Mesenchymal stem cell (in vitro differentiated cells and primary cell): Measurements from ENCODE around the gene DAPP1.
A peak's percentile ranks its signal among the peaks of the same experiment; 100 is the strongest.

Experiments used
- DNase-seq: peaks from one replicate; pipeline ENCODE4 v3.0.0-alpha.2; 2013
- H2AFZ ChIP-seq: one replicate; pipeline ENCODE4 v1.6.1; 2013; ENCODE audit warnings: low read depth, mild to moderate bottlenecking, control low read depth, inconsistent platforms, low read length, moderate library complexity
- H2AK5ac ChIP-seq: 2 replicates; pipeline ENCODE4 v1.6.1; 2013; ENCODE audit warnings: low read length, moderate library complexity, mild to moderate bottlenecking, inconsistent platforms; ENCODE audit not compliant: severe bottlenecking
- H2BK120ac ChIP-seq: one replicate; pipeline ENCODE4 v1.6.1; 2013; ENCODE audit warnings: low read depth, mild to moderate bottlenecking, inconsistent platforms, low read length, moderate library complexity
- H2BK12ac ChIP-seq, 2 experiments: one replicate each; pipeline ENCODE4 v1.6.1; 2013; ENCODE audit warnings: inconsistent platforms in 2 of 2, low read length in 2 of 2, mild to moderate bottlenecking in 2 of 2, moderate library complexity in 2 of 2, control low read depth in 1 of 2
- H2BK15ac ChIP-seq: one replicate; pipeline ENCODE4 v1.6.1; 2013; ENCODE audit warnings: mild to moderate bottlenecking, low read depth, inconsistent platforms; ENCODE audit not compliant: poor library complexity, severe bottlenecking
- H2BK5ac ChIP-seq: 2 replicates; pipeline ENCODE4 v1.6.1; 2013; ENCODE audit warnings: low read depth, mild to moderate bottlenecking, low read length, control low read depth, inconsistent platforms; ENCODE audit not compliant: poor library complexity, severe bottlenecking
- H3K14ac ChIP-seq, 2 experiments: one replicate each; pipeline ENCODE4 v1.6.1; 2013; ENCODE audit warnings: inconsistent platforms in 2 of 2, low read length in 2 of 2, control low read depth in 1 of 2, mild to moderate bottlenecking in 1 of 2, moderate library complexity in 1 of 2
- H3K18ac ChIP-seq, 2 experiments: one replicate each; pipeline ENCODE4 v1.6.1; 2013; ENCODE audit warnings: inconsistent platforms in 2 of 2, low read length in 2 of 2, control low read depth in 1 of 2, low read depth in 1 of 2, mild to moderate bottlenecking in 1 of 2
- H3K23ac ChIP-seq, 2 experiments: one replicate each; pipeline ENCODE4 v1.6.1; 2013; ENCODE audit warnings: inconsistent platforms in 2 of 2, low read length in 2 of 2, mild to moderate bottlenecking in 2 of 2, moderate library complexity in 2 of 2, control low read depth in 1 of 2
- H3K27ac ChIP-seq: 2 replicates; pipeline ENCODE4 v1.5.1; 2013; ENCODE audit warnings: mild to moderate bottlenecking, moderate library complexity, low read length, control low read depth, inconsistent platforms; ENCODE audit not compliant: poor library complexity, severe bottlenecking
- H3K27me3 ChIP-seq, 2 experiments: 2 replicates each; pipeline versions ENCODE4 v1.6.1 to v1.7.0; 2013; ENCODE audit warnings: low read length in 2 of 2, mild to moderate bottlenecking in 2 of 2, moderate library complexity in 2 of 2, control low read depth in 1 of 2, inconsistent platforms in 1 of 2; ENCODE audit not compliant: control insufficient read depth in 1 of 2, insufficient read depth in 1 of 2
- H3K36me3 ChIP-seq, 2 experiments: 2 replicates each; pipeline versions ENCODE4 v1.6.1 to v1.7.0; 2013; ENCODE audit warnings: low read length in 2 of 2, control low read depth in 1 of 2, inconsistent platforms in 1 of 2, low read depth in 1 of 2, mild to moderate bottlenecking in 1 of 2; ENCODE audit not compliant: insufficient read depth in 2 of 2, control insufficient read depth in 1 of 2
- H3K4ac ChIP-seq, 2 experiments: one replicate each; pipeline ENCODE4 v1.6.1; 2013; ENCODE audit warnings: inconsistent platforms in 2 of 2, low read length in 2 of 2, mild to moderate bottlenecking in 2 of 2, moderate library complexity in 2 of 2, control low read depth in 1 of 2, low read depth in 1 of 2
- H3K4me1 ChIP-seq: 2 replicates; pipeline ENCODE4 v1.6.1; 2013; ENCODE audit warnings: low read depth, low read length, control low read depth; ENCODE audit not compliant: control insufficient read depth, insufficient read depth
- H3K4me2 ChIP-seq: 2 replicates; pipeline ENCODE4 v1.6.1; 2013; ENCODE audit warnings: low read length, mild to moderate bottlenecking, inconsistent platforms; ENCODE audit not compliant: poor library complexity, severe bottlenecking
- H3K4me3 ChIP-seq, 2 experiments: 2 replicates each; pipeline versions ENCODE4 v1.5.1 to v1.7.0; 2013; ENCODE audit warnings: low read length in 2 of 2, mild to moderate bottlenecking in 2 of 2, control low read depth in 1 of 2, low read depth in 1 of 2; ENCODE audit not compliant: insufficient read depth in 1 of 2
- H3K79me1 ChIP-seq: replicated peaks from 2 replicates; pipeline ENCODE4 v1.6.1; 2013; ENCODE audit warnings: mild to moderate bottlenecking, control low read depth, low read length, inconsistent platforms; ENCODE audit not compliant: poor library complexity, severe bottlenecking
- H3K9ac ChIP-seq: 2 replicates; pipeline ENCODE4 v1.7.0; 2013; ENCODE audit warnings: mild to moderate bottlenecking, low read length, moderate library complexity
- H3K9me3 ChIP-seq: 2 replicates; pipeline ENCODE4 v1.7.0; 2013; ENCODE audit warnings: mild to moderate bottlenecking, low read length; ENCODE audit not compliant: control insufficient read depth
- H4K8ac ChIP-seq: one replicate; pipeline ENCODE4 v1.6.1; 2013; ENCODE audit warnings: inconsistent platforms, mild to moderate bottlenecking, low read length, moderate library complexity
- H4K91ac ChIP-seq: one replicate; pipeline ENCODE4 v1.6.1; 2013; ENCODE audit warnings: mild to moderate bottlenecking, low read length, inconsistent platforms
- WGBS: methylation state at CpG from one replicate; pipeline ENCODE4 v1.1.7; 2013; ENCODE audit warnings: mixed read lengths; 5-methylcytosine and 5-hydroxymethylcytosine counted together

Gene DAPP1

DNA sequence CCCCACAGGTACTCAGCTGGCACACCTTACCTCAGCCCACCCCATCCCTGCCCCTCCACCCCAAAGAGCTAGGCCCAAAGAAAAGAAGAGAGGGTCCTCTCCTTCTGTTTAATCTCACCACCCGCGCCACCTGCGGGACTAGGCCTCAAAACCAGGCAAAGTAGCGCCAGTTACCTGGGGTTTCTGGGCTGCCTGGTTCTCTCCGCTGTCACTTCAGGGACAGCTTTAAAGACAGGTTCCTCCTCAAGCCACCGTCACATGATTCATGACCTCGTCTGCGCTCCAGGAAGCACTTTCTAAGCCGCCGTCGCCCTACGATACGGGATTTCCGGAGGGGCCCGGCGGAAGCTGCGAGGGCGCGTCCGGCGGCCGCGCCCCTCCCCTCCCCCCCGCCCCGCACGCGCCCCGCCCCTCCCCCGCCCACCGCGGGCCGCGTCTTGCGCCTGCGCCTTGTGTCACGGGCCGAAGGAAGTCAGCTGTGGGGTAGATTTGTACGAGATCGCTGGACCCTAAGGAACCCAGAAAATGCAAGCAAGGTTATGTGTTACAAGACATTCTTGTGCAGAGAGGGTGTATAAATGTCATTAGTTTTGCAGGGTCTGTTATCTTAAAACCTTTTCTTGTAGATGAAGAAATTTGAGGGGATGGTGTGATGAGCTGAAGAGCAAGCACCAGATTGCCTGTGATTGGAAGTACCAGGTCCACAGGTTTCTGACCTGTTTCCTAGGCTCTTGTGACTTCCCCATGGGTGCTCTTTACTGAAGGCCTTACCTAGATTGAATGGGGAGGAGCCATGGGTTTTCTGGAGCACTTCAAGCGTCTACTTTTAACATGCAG, 77.8 kb downstream of the DAPP1 start, which contains the start of gene LAMTOR3:
Gene LAMTOR3 (minus strand): TSS at position 267 of the 837 bp plus-strand sequence. CDS start 464 bp downstream, outside the sequence.
- peak within 1 kb of the TSS; percentile 86 for H3K27ac ChIP-seq
- WGBS = 0% methylated on average over 21 of the region's 40 CpGs
- no peak within 1 kb of the TSS for H2BK12ac ChIP-seq
- H3K79me1 ChIP-seq = no peaks in the 10 kb centered on the region
- no peak within 1 kb of the TSS for H2BK120ac ChIP-seq
- peak within 1 kb of the TSS; percentile 81 for H3K4me2 ChIP-seq
- peaks cover 5% of the 10 kb centered on the region for H3K4me1 ChIP-seq
- peak within 1 kb of the TSS; percentile 52 to 80 for H3K18ac ChIP-seq
- peaks cover 0 to 38% of the 10 kb centered on the region in 2 experiments for H3K36me3 ChIP-seq
- H3K9me3 ChIP-seq = no peaks in the 10 kb centered on the region
- no peak within 1 kb of the TSS for H2AK5ac ChIP-seq
- no peak within 1 kb of the TSS for H2BK15ac ChIP-seq
- peak within 1 kb of the TSS; percentile 98 for H3K9ac ChIP-seq
- H4K8ac ChIP-seq = peak within 1 kb of the TSS; percentile 95
- H3K23ac ChIP-seq = no peak within 1 kb of the TSS
- H3K4ac ChIP-seq = peak within 1 kb of the TSS; percentile 29 to 83
- H2BK5ac ChIP-seq = peak within 1 kb of the TSS; percentile 8
- no peak within 1 kb of the TSS for H3K14ac ChIP-seq
- H3K4me3 ChIP-seq = peak within 1 kb of the TSS; percentile 77 to 92
- no peaks in the 10 kb centered on the region for H3K27me3 ChIP-seq
- H2AFZ ChIP-seq = peak within 1 kb of the TSS; percentile 74
- H4K91ac ChIP-seq = peak within 1 kb of the TSS; percentile 43
- DNase-seq = peak; percentile 91

GRCh38 chr4:99894998-99895397, 78.4 kb downstream of the DAPP1 start:
- H2BK120ac ChIP-seq = no peak overlapping the region
- peak overlapping the region; percentile 76 for H3K27ac ChIP-seq
- no peak overlapping the region for H2AFZ ChIP-seq
- no peaks in the 10 kb centered on the region for H3K79me1 ChIP-seq
- WGBS = 98% methylated on average over 15 of the region's 16 CpGs
- H2BK5ac ChIP-seq = no peak overlapping the region
- DNase-seq = no peak
- peak overlapping the region in 1 of 2 experiments; percentile 79 for H3K4me3 ChIP-seq
- peak overlapping the region; percentile 95 for H4K8ac ChIP-seq
- H2AK5ac ChIP-seq = no peak overlapping the region
- H3K14ac ChIP-seq = no peak overlapping the region
- peaks cover 5% of the 10 kb centered on the region for H3K4me1 ChIP-seq
- H2BK12ac ChIP-seq = no peak overlapping the region
- no peak overlapping the region for H3K18ac ChIP-seq
- no peak overlapping the region for H2BK15ac ChIP-seq
- peak overlapping the region in 1 of 2 experiments; percentile 22 for H3K4ac ChIP-seq
- H3K9me3 ChIP-seq = no peaks in the 10 kb centered on the region
- peaks cover 0 to 41% of the 10 kb centered on the region in 2 experiments for H3K36me3 ChIP-seq
- H3K23ac ChIP-seq = no peak overlapping the region
- peak overlapping the region; percentile 87 for H3K9ac ChIP-seq
- H3K4me2 ChIP-seq = peak overlapping the region; percentile 73
- H3K27me3 ChIP-seq = no peaks in the 10 kb centered on the region
- H4K91ac ChIP-seq = no peak overlapping the region

DNA sequence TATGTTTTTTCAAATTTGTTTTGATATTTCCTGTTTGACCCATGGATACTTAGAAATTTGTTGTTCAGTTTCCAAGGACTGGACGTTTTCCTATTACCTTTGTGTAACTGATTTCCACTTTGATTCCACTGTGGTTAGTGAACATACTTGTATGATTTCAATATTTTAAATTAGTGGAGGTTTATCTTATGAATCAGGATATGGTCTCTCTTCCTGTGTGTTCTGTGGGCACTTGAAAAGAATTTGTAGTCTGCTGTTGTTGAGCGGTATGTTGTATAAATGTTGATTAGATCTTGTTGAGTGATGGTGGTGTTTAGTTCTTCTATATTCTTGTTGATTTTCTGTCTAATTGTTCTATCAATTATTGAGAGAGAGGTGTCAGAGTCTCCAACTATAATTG, 98.8 kb downstream of the DAPP1 start:
- Histone ChIP-seq H2AK5ac (no peak overlapping the region), H2BK5ac (no peak overlapping the region), H3K4me3 (no peak overlapping the region), H2AFZ (no peak overlapping the region), H4K91ac (no peak overlapping the region), H4K8ac (no peak overlapping the region), H3K14ac (no peak overlapping the region), H3K4me1 (no peaks in the 10 kb centered on the region), H3K9ac (no peak overlapping the region), H3K4me2 (no peak overlapping the region), H2BK120ac (no peak overlapping the region), H3K36me3 (peaks cover 8 to 62% of the 10 kb centered on the region in 2 experiments), H3K18ac (no peak overlapping the region), H3K9me3 (peaks cover 11% of the 10 kb centered on the region), H2BK12ac (no peak overlapping the region), H3K4ac (no peak overlapping the region), H3K79me1 (peaks cover 14% of the 10 kb centered on the region), H3K27ac (no peak overlapping the region), H3K27me3 (no peaks in the 10 kb centered on the region), H3K23ac (no peak overlapping the region), H2BK15ac (no peak overlapping the region)
- WGBS = 95% methylated on average over 2 of the region's 2 CpGs
- no peak for DNase-seq

- H3K9ac ChIP-seq = no peak overlapping the region
- H3K18ac ChIP-seq = no peak overlapping the region
- 100% methylated on average over 2 of the region's 3 CpGs for WGBS
These were observed 100.9 kb downstream of the DAPP1 start for GRCh38 chr4:99917575-99917974.

More at GRCh38 chr4:99917575-99917974, 100.9 kb downstream of the DAPP1 start:
- H2AFZ ChIP-seq = no peak overlapping the region
- no peak overlapping the region for H3K4me2 ChIP-seq
- H3K14ac ChIP-seq = no peak overlapping the region
- H3K27ac ChIP-seq = no peak overlapping the region
- no peaks in the 10 kb centered on the region for H3K4me1 ChIP-seq
- no peak overlapping the region for H2BK12ac ChIP-seq
- H2BK120ac ChIP-seq = no peak overlapping the region
- H3K27me3 ChIP-seq = no peaks in the 10 kb centered on the region
- no peak overlapping the region for H2BK5ac ChIP-seq
- peaks cover 16% of the 10 kb centered on the region for H3K79me1 ChIP-seq
- H4K91ac ChIP-seq = no peak overlapping the region
- H3K23ac ChIP-seq = no peak overlapping the region
- H3K9me3 ChIP-seq = peaks cover 11% of the 10 kb centered on the region
- no peak for DNase-seq
- H4K8ac ChIP-seq = no peak overlapping the region
- no peak overlapping the region for H3K4me3 ChIP-seq
- H2BK15ac ChIP-seq = no peak overlapping the region
- no peak overlapping the region for H2AK5ac ChIP-seq
- no peak overlapping the region for H3K4ac ChIP-seq
- peaks cover 8 to 72% of the 10 kb centered on the region in 2 experiments for H3K36me3 ChIP-seq
